ENCODE data around the gene LRP2. TPM values are rescaled to one million over a fixed set of nuclear protein-coding genes. Genes with fewer than 3 reads are reported as not detected.

Gene LRP2
- total RNA-seq, 4 donors from 2014 or later: under 0.01 to 0.35 (median 0.06) TPM; not detected in 1

- intact Hi-C loops (cut with DNase I; ENCODE audit: low total_unique reads): no loop called here
- H3K27me3 ChIP-seq: no peaks in the 10 kb centered on the region
- H3K9me3 ChIP-seq: no peaks in the 10 kb centered on the region
- H3K27ac ChIP-seq: no peak overlapping the region
- H3K4me3 ChIP-seq: no peak overlapping the region
- no peaks in the 10 kb centered on the region for H3K36me3 ChIP-seq
- no peak for DNase-seq
- TF ChIP-seq CTCF (IDR thresholded peaks at IDR 0.05): no peak
- no peak for TF ChIP-seq POLR2A (IDR thresholded peaks at IDR 0.05)
- no peaks in the 10 kb centered on the region for H3K4me1 ChIP-seq
Measured at GRCh38 chr2:169185711-169186110, 176.6 kb downstream of the LRP2 start.

GRCh38 chr2:169184074-169184473 lies 178.3 kb downstream of the LRP2 start:
- TF ChIP-seq POLR2A (IDR thresholded peaks at IDR 0.05) (no peak), CTCF (IDR thresholded peaks at IDR 0.05) (no peak)
- no peak overlapping the region for H3K4me3 ChIP-seq
- intact Hi-C loops (cut with DNase I; ENCODE audit: low total_unique reads): no loop called here
- H3K4me1 ChIP-seq: no peaks in the 10 kb centered on the region
- no peaks in the 10 kb centered on the region for H3K9me3 ChIP-seq
- no peaks in the 10 kb centered on the region for H3K27me3 ChIP-seq
- no peak for DNase-seq
- no peaks in the 10 kb centered on the region for H3K36me3 ChIP-seq
- H3K27ac ChIP-seq: no peak overlapping the region

GRCh38 chr2:169182573-169182972 lies 179.8 kb downstream of the LRP2 start:
- Histone ChIP-seq H3K36me3 (no peaks in the 10 kb centered on the region), H3K4me3 (no peak overlapping the region), H3K27ac (no peak overlapping the region), H3K9me3 (no peaks in the 10 kb centered on the region), H3K27me3 (no peaks in the 10 kb centered on the region), H3K4me1 (no peaks in the 10 kb centered on the region)
- DNase-seq: no peak
- TF ChIP-seq CTCF (IDR thresholded peaks at IDR 0.05) (no peak), POLR2A (IDR thresholded peaks at IDR 0.05) (no peak)
- intact Hi-C loops (cut with DNase I; ENCODE audit: low total_unique reads): no loop called here

GRCh38 chr2:169178804-169179390 lies 183.4 kb downstream of the LRP2 start:
- Histone ChIP-seq H3K4me1 (no peaks in the 10 kb centered on the region), H3K27ac (no peak overlapping the region), H3K27me3 (no peaks in the 10 kb centered on the region), H3K4me3 (no peak overlapping the region), H3K36me3 (no peaks in the 10 kb centered on the region), H3K9me3 (no peaks in the 10 kb centered on the region)
- intact Hi-C loops (cut with DNase I; ENCODE audit: low total_unique reads): no loop called here
- DNase-seq: no peak
- TF ChIP-seq CTCF (IDR thresholded peaks at IDR 0.05): no peak
- TF ChIP-seq POLR2A (IDR thresholded peaks at IDR 0.05): no peak

- DNase-seq: no peak
- H3K4me3 ChIP-seq: no peak overlapping the region
- no peaks in the 10 kb centered on the region for H3K36me3 ChIP-seq
- no peak for TF ChIP-seq CTCF (IDR thresholded peaks at IDR 0.05)
- no peak for TF ChIP-seq POLR2A (IDR thresholded peaks at IDR 0.05)
- H3K9me3 ChIP-seq: no peaks in the 10 kb centered on the region
- H3K27me3 ChIP-seq: no peaks in the 10 kb centered on the region
- intact Hi-C loops (cut with DNase I; ENCODE audit: low total_unique reads): no loop called here
- no peaks in the 10 kb centered on the region for H3K4me1 ChIP-seq
- no peak overlapping the region for H3K27ac ChIP-seq
Measured at GRCh38 chr2:169178364-169178763, 184.0 kb downstream of the LRP2 start.

Data from uterus (tissue), 4 donors.